CD4-positive, alpha-beta T cell treated with Interleukin-4 for 1 hour (primary cell): ENCODE data around the gene DEK.
"Not testable (repeated sequence)": the region's sequence is repeated elsewhere in the genome, so short reads cannot be mapped to it uniquely, and the experiment has no call there.

Experiments
- DNase-seq, 2 donors: peaks; one replicate each; pipeline ENCODE4 v3.0.0-alpha.2; 2020 to 2022

Gene DEK

DNA sequence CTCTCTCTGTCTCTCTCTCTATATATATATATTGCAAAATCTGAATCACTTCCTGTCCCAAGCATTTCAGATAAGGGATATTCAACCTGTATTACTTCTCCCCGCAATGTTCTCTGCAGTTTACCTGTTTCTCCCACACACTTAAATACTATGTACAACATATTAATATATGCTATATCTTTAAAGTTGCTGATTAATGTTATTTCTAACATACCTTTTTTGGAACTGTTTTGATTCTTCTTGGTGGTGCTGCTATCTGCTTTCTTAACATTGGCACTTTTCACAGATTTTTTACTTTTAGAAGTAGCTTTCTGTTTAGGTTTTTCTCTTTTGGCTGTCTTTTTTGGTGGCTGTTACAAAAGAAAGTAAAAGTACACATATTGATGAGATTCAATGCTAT is 27.2 kb downstream of the DEK start:
- no peak for DNase-seq

DNA sequence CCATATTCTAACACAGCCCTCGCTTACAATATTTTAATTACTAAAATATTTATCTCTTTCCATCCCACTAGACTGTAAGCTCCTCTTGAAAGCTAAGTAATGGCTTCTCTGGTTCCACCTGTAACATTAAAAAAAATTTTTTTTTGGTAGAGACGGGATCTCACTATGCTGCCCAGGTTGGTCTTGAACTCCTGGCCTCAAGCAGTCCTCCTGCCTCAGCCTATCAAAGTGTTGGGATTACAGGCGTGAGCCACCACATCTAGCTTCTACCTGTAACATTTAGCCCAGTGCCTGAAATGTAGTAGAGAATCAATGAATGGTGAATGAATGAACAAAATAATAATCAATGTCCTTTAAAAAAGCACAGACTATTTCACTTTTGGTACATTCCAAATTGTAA is 28.8 kb downstream of the DEK start:
- DNase-seq: no peak

DNA sequence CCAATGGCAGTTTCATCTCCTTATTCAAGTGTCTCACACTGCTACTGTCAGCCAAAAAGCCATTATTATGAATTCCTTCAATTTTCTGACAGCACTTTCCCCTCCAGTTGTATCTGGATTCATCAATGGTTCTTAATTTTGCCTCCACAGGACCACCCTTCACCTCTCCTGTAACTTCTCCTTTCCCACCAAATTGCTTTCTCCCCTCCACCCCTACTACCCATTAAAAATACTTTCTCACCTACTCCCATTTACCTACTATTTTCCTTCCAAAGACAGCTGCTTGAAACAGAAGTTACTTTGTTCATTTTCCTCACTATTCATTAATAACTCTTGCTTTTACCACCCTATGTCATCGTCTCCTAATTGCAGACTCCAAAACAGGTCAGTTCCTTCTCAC is 29.8 kb downstream of the DEK start:
- DNase-seq: no peak

DNA sequence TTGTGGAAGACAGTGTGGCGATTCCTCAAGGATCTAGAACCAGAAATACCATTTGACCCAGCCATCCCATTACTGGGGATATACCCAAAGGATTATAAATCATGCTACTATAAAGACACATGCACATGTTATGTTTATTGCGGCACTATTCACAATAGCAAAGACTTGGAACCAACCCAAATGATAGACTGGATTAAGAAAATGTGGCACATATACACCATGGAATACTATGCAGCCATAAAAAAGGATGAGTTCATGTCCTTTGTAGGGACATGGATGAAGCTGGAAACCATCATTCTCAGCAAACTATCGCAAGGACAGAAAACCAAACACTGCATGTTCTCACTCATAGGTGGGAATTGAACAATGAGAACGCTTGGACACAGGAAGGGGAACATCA is 30.6 kb downstream of the DEK start:
- not testable (repeated sequence) for DNase-seq

DNA sequence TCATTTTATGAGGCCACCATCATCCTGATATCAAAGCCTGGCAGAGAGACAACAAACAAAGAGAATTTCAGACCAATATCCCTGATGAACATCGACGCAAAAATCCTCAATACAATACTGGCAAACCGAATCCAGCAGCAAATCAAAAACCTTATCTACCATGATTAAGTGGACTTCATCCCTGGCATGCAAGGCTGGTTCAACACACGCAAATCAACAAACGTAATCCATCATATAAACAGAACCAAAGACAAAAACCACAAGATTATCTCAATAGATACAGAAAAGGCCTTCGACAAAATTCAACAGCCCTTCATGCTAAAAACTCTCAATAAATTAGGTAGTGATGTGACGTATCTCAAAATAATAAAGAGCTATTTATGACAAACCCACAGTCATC is 32.5 kb downstream of the DEK start:
- DNase-seq: not testable (repeated sequence)

DNA sequence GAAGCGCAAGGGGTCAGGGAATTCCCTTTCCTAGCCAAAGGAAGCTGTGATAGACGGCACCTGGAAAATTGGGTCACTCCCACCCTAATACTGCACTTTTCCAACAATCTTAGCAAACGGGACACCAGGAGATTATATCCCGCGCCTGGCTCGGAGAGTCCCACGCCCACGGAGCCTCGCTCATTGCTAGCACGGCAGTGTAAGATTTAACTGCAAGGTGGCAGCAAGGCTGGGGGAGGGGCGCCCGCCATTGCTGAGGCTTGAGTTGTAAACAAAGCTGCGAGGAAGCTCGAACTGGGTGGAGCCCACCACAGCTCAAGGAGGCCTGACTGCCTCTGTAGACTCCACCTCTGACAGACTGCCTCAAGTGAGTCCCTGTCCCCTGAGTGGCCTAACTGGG is 35.7 kb downstream of the DEK start:
- DNase-seq: not testable (repeated sequence)

DNA sequence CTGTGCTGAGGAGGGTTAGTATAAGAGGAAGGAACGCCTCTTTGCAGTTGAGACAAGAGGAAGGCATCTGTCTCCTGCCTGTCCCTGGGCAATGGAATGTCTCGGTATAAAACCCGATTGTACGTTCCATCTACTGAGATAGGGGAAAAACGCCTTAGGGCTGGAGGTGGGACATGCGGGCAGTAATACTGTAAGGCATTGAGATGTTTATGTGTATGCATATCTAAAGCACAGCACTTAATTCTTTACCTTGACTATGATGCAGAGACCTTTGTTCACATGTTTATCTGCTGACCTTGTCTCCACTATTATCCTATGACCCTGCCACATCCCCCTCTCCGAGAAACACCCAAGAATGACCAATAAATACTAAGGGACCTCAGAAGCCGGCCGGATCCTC is 37.2 kb downstream of the DEK start:
- not testable (repeated sequence) for DNase-seq

DNA sequence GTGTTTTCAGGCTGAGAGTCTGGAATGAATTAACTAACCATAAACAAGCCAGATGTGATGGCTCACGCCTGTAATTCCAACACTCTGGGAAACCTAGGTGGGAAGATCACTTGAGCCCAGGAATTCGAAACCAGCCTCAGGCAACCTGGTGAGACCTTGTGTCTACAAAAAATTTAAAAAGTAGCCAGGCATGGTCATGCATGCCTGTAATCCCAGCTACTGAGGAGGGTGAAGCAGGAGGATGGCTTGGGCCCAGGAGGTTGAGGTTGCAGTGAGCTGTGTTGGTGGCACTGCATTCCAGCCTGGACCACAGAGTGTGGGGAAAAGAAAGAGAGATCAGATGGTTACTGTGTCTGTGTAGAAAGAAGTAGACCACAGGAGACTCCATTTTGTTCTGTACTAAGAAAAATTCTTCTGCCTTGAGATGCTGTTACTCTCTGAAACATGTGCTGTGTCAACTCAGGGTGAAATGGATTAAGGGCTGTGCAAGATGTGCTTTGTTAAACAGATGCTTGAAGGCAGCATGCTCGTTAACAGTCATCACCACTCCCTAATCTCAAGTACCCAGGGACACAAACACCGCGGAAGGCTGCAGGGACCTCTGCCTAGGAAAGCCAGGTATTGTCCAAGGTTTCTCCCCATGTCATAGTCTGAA is 37.8 kb downstream of the DEK start:
- not testable (repeated sequence) for DNase-seq

DNA sequence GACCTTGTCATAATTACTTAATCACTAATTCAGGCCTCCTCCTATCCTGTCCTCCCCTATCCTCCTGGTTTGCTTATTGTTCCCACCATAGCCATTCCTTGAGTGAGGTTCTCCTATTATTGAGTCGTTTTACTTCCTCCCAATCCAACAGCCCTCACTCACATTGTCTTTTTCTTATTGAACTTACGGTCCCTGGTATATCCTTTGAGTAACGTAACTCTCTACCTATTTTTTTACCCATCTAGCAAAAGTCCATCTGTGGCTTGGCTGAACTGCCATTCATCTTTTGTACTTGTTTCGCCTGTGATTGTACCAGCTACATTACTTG is 43.1 kb downstream of the DEK start:
- DNase-seq: no peak

DNA sequence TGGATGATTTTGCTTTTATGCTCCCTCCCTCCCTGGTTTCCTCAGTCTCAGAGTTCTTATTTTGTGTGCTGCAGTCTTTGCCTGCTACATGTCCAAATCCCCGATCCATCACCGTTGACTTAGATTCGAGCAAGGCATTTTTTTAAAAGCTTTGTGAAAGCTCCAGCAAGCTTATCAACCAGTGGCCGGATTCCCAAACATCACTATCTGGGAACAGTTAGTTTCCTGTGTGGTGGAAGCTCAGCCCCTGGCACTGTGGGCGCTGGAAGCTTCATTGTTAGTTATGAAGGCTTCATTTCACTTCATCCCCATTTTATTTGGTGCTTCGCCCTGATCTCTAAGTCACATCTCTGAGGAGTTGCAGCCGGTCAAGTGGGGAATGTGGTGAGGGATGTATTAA is 44.7 kb downstream of the DEK start:
- DNase-seq: no peak

DNA sequence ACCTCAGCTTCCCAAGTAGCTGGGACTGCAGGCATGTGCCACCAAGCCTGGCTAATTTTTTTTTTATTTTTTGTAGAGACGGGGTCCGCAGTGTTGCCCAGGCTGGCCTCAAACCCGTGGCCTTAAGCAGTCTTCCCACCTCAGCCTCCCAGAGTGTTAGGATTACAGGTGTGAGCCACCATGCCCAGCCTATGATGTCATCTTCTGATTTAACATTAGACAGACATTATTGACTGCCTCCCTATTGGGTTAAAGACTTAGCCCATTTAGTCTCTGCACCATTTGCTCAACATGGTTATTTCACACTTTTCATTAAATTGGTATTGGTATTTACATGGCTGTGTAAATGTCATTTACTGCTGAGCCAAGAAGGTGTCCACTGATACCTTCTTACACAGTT is 46.1 kb downstream of the DEK start:
- DNase-seq: no peak

DNA sequence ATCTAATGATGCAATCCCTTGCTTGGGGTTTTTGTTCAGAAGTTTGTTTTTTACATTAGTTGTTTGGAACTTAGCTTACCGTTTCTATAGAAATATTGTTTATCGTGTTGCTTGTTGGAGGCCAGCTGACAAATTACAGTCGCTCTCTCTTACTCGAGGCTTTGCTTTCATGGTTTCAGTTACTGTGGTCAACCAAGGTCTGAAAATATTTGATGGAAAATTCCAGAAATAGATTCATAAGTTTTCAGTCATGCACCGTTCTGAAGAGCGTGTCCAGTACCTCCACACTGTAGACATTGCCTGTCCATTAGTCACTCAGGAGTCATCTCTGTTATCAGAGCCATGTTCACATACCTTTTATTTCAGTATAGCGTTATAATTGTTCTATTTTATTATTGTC is 47.9 kb downstream of the DEK start:
- DNase-seq: no peak

DNA sequence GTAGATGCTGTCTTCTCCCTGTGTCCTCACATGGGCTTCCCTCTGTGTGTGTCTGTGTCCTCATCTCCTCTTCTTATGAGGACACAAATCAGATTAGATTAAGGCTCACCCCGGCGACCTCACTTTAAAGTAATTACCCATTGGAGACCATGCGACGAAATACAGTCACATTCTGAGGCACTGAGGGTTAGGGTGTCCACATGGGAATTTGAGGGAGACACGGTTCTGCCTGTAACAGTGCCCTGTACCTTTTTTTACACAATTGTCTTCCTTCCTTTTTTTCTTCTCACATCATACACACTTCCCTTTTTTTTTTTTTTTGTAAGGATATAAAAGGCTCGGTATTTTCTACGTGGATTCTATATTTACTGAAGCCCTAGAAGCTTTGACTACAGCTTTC is 48.9 kb downstream of the DEK start:
- no peak for DNase-seq

DNA sequence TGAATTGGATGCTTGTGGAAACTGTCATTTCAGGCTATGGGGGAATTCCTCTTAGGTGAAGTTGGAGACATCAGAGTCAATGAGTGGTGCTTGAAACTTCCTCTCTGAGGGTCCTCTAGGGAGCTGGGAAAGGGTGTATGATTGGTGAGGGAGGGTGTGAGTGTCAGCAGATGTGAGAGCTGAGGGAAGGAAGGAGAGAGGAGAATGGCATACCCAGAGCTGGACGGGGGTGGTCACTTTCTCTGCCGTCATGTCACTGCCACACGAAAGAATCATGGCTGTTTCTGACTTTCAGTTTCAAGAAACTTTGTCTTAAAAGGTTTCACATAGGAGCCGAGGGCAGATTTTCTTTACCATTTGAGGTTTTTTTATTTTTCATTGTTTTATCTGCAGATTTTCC is 50.3 kb downstream of the DEK start:
- DNase-seq: no peak

DNA sequence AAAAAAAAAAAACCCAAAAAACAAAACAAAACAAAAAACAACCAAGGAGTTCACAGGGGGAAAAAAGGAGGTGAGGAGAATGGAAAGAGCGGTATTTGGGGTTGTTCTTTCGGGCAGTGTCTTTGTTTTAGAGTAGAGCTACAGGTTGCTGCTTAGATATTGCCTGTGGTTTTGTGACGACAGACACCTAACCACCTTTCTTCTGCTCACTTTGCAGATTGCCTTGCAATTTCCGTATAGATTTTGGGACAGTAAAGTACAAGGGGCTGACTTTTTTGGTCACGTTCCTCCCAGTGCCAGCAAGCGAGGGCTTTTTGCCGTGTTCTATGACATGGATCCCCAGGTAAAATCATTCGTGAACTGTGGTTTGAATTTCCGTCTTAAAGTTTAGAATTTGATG is 50.9 kb downstream of the DEK start:
- peak in 1 of 2 donors; percentile 26 for DNase-seq

DNA sequence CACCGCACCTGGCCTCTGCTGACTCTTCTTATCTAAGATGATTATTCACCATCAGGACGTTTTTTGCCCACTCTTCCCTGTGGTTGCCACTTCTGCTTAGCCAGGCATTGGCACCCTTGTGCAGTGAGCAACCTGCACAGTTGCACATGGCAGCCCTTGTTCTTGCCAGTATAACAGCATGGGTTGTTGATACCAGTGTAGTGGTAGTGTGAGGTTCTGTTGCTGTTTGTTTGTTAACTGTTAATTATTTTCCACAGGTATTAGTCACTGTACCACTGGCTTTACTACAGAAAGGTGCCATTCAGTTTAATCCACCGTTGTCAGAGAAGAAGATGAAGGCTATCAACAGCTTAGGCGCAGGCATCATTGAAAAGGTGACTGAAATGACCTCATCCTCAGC is 52.1 kb downstream of the DEK start:
- no peak for DNase-seq

DNA sequence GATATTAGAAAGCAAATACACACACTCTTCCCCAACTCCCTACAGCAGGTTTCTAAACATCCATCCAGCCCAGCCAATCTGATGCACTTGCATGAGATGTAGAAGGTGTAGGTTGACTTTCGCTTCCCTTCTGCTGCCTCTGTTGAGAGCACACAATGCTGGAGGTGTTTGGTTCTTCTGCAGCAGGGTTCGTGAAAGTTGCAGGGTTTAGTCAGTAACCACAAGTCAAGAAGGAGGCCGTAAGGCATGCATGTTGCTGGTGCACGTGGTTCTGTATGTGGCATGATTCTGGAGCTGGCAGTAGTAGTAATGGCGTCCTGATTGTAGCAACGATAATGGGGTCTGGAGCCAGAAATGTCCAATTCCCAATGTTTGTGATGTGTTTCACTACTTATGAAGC is 53.0 kb downstream of the DEK start:
- no peak for DNase-seq

DNA sequence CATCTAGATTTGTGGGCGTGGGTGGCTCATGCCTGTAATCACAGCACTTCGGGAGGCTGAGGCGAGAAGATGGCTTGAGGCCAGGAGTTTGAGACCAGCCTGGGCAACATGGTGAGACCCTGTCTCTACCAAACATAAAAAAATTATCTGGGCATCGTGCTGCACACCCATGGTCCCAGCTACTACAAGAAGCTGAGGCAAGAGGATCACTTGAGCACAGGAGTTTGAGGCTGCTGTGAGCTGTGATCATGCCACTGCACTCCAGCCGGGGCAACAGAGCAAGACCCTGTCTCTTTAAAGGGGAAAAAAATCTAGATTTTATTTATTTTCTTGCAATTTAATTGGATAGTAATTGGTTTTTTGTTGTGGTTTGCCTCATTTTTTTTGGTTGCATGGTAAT is 53.6 kb downstream of the DEK start:
- no peak for DNase-seq

DNA sequence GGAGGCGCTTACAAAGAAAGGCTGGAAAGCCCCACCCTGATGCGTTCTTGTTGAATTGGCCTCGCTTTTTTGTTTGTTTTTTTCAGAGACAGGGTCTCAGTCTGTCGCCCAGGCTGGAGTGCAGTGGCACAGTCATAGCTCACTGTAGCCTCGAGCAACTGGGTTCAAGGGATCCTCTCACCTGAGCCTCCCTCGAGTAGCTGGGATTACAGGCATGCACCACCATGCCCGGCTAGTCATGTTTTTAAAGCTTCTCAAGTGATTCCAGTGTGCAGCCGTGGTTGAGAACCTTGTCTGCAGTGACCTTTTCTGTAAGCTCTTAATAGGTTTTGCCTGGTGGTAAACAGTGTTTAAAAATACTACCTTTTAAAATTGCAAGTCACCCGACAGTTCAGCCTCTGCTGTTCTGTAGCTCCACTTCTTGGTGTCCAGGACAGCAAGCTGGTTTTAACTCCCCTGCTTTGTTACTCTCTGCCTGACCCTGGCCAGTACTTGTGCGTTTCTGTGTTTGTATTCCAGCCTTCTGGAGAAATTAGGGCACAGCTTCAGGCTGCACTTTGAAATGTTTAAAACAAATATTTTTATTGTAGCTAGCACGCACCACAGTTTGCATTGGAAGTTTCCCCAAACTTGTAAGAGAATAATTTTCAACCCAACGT is 54.7 kb downstream of the DEK start:
- no peak for DNase-seq

DNA sequence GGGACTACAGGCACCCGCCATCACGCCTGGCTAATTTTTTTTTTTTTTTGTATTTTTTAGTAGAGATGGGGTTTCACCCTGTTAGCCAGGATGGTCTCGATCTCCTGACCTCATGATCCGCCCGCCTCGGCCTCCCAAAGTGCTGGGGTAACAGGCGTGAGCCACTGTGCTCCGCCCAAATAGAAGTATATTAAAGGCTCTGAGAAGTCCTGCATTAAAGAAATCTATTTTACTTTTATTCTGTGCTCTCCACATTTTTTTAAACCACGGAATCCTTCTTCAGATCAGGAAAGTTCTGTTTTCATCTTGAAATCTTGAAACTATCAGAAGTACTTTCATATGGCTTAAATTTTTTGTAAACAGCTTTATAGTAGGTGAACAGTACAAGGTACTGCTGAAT is 55.6 kb downstream of the DEK start:
- not testable (repeated sequence) for DNase-seq

DNA sequence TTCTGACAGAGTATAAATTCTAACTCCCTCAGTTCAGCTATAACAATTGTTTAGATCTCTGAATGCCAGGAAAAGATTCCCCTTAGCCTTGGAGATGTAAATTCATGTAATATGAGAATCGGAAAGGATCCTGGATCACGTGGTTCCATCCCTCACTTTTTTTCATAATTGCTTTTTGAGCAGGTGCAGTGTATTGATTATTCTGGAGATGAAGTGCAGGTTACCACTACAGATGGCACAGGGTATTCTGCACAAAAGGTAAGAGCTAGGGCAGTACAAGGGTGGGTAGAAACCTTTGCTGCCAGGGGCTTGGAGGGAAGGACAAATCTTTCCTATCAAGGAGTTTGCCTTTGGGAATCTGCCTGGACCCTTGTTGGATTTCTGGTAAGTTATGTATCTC is 56.4 kb downstream of the DEK start:
- DNase-seq: no peak

DNA sequence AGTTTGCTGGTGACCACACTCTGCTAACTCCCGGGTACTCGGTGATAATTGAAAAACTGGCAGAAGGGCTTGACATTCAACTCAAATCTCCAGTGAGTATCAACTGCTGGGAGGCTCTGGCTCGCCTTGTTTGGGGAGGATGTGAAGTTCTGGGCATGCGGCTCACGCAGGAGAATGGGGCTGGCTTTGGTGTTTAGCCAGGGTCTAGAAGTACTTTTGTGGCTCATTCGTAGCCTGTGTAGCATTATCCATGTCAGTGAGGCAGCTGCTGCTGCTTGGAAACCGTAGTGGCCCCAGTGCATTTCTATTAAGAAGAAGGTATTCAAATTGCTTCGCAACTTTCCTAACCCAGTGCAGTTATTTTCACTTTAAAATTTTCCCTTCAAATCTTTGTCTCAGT is 56.9 kb downstream of the DEK start:
- no peak for DNase-seq

DNA sequence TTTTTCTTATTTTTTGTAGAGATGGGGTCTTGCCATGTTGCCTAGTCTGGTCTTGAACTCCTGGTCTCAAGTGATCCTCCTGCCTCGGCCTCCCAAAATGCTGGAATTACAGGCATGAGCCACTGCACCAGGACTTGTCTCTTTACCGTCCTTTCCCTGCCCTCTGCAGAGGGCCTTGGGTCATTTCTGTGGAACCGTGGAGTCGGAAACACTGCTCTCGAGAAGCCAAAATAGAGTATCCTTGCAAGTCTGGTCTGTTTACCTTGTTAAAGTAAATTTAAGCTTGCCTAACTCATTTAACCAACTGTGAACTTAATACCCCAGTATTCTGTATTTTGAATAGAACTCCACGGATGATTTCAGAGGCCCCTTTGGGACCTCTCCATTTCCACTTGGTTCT is 57.7 kb downstream of the DEK start:
- no peak for DNase-seq

DNA sequence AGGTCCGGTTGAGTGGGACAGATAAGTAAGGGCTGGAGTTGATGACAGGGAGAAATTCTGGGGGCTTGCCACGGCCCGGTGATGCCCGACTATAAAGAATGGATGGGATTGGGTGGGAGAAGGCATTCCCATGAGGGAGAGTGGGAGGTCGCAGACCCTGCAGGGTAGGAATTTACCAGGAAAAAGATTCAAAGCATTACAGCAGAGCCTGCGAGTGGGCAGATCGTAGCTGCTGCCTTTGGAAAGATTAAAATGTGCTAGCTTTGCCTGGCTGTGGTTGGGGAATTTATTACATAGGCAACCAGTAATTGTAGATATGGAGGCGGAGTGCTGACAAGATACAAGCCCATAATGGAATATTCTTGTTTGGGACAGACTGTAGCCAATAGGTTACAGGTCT is 59.6 kb downstream of the DEK start:
- DNase-seq: no peak

DNA sequence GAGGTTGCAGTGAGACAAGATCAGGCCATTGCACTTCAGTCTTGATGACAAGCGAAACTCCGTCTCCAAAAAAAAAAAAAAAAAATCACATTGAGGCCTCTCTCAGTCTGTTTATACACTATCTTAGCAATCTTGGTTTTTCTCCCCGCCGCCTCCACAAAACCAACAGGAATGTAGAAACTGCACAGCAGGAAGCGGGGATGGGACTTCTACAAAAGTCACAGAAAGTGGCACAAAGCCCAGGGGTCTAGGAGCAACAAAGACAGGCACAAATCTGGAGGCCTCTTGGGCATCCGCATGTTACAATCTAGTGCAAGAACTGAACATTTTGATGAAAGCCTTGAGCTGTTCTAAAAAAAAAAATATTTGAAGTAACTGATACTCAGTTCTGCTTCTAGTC is 60.5 kb downstream of the DEK start:
- no peak for DNase-seq
